ENCODE measurements around the gene CD320.

CD320 gene

GRCh38 chr19:8254286-8255001, 53.7 kb downstream of the CD320 start:
- Histone ChIP-seq H3K27ac (no peak overlapping the region), H3K9ac (ENCODE audit: insufficient read length) (no peak overlapping the region), H3K36me3 (ENCODE audit: insufficient read depth, low read length) (no peaks in the 10 kb centered on the region), H3K9me3 (ENCODE audit: low read depth, low read length) (no peaks in the 10 kb centered on the region), H3K4me3 (no peak overlapping the region)
- no peak for DNase-seq (ENCODE audit: low read depth, low spot score)
- TF ChIP-seq POLR2AphosphoS5 (IDR thresholded peaks at IDR 0.05; ENCODE audit: borderline replicate concordance, low read depth, low read length) (no peak), FOXP2 (optimal IDR thresholded peaks at IDR 0.05; ENCODE audit: control extremely low read depth, extremely low read length, insufficient read depth) (no peak), EZH2 (IDR thresholded peaks at IDR 0.05) (no peak)

DNA sequence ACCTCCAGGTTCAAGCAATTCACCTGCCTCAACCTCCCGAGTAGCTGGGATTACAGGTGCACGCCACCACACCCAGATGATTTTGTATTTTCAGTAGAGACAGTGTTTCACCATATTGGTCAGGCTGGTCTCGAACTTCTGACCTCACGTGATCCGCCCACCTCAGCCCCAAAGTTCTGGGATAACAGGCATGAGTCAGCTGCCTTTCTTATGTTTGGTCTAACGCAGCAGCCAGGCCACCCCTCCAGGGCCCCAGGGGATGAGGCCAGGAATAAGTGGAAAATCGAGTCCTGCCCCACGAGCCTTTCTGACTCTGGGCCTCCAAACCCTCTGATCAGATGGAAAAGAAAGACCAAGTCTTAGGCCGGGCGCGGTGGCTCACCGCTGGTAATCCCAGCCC, 54.5 kb downstream of the CD320 start:
- Histone ChIP-seq H3K4me3 (no peak overlapping the region), H3K9ac (ENCODE audit: insufficient read length) (no peak overlapping the region), H3K9me3 (ENCODE audit: low read depth, low read length) (no peaks in the 10 kb centered on the region), H3K36me3 (ENCODE audit: insufficient read depth, low read length) (no peaks in the 10 kb centered on the region), H3K27ac (no peak overlapping the region)
- TF ChIP-seq FOXP2 (optimal IDR thresholded peaks at IDR 0.05; ENCODE audit: control extremely low read depth, extremely low read length, insufficient read depth): no peak
- TF ChIP-seq EZH2 (IDR thresholded peaks at IDR 0.05): no peak
- no peak for TF ChIP-seq POLR2AphosphoS5 (IDR thresholded peaks at IDR 0.05; ENCODE audit: borderline replicate concordance, low read depth, low read length)
- DNase-seq (ENCODE audit: low read depth, low spot score): no peak

- DNase-seq (ENCODE audit: low read depth, low spot score): peak; percentile 45
- Histone ChIP-seq H3K9me3 (ENCODE audit: low read depth, low read length) (no peaks in the 10 kb centered on the region), H3K36me3 (ENCODE audit: insufficient read depth, low read length) (no peaks in the 10 kb centered on the region), H3K4me3 (no peak overlapping the region), H3K27ac (no peak overlapping the region), H3K9ac (ENCODE audit: insufficient read length) (no peak overlapping the region)
- TF ChIP-seq FOXP2 (optimal IDR thresholded peaks at IDR 0.05; ENCODE audit: control extremely low read depth, extremely low read length, insufficient read depth) (no peak), POLR2AphosphoS5 (IDR thresholded peaks at IDR 0.05; ENCODE audit: borderline replicate concordance, low read depth, low read length) (no peak), EZH2 (IDR thresholded peaks at IDR 0.05) (no peak)
Measured at GRCh38 chr19:8252922-8253589, 55.1 kb downstream of the CD320 start.

Measured in SK-N-MC (cell line).